GM12892 (cell line): ENCODE measurements around the gene ATOX1.
A peak's percentile ranks its signal among the peaks of the same experiment; 100 is the strongest.
"Not testable (repeated sequence)": the region's sequence is repeated elsewhere in the genome, so short reads cannot be mapped to it uniquely, and the experiment has no call there.

Source experiments
- DNase-seq: peaks from one replicate; pipeline ENCODE4 v3.0.0; 2011; ENCODE audit not compliant: insufficient read length
- FAIRE-seq: peaks from 2 replicates; lab custom pipeline; 2011; peaks lifted over from hg19 to GRCh38; lab: Jason Lieb, UNC
- POLR2A ChIP-seq: IDR thresholded peaks from 2 replicates; pipeline ENCODE4 v1.6.1; 2011; ENCODE audit warnings: low read depth, low read length, control low read depth
- POLR2AphosphoS5 ChIP-seq: IDR thresholded peaks from 2 replicates; pipeline ENCODE4 v1.6.1; 2011; ENCODE audit warnings: low read depth, low read length, control low read depth
- TAF1 ChIP-seq: IDR thresholded peaks from 2 replicates; pipeline ENCODE4 v1.6.1; 2011; ENCODE audit warnings: low read depth, mild to moderate bottlenecking, control low read depth, low read length, borderline replicate concordance

Gene ATOX1

GRCh38 chr5:151703780-151704179 lies 54.7 kb downstream of the ATOX1 start:
- FAIRE-seq (no peak), DNase-seq (no peak)
- no peak for TF ChIP-seq POLR2A
- TF ChIP-seq POLR2AphosphoS5: no peak
- TF ChIP-seq TAF1: no peak

GRCh38 chr5:151703227-151703626 lies 55.2 kb downstream of the ATOX1 start:
- DNase-seq (no peak), FAIRE-seq (peak; percentile 9)
- no peak for TF ChIP-seq POLR2A
- no peak for TF ChIP-seq TAF1
- no peak for TF ChIP-seq POLR2AphosphoS5

- TF ChIP-seq POLR2A: no peak
- no peak for TF ChIP-seq TAF1
- TF ChIP-seq POLR2AphosphoS5: no peak
- no peak for DNase-seq
- no peak for FAIRE-seq
Observed at GRCh38 chr5:151700820-151701219, 57.6 kb downstream of the ATOX1 start.

GRCh38 chr5:151700296-151700695 lies 58.1 kb downstream of the ATOX1 start:
- no peak for FAIRE-seq
- DNase-seq: no peak
- TF ChIP-seq POLR2AphosphoS5: no peak
- TF ChIP-seq POLR2A: no peak
- no peak for TF ChIP-seq TAF1

- no peak for DNase-seq
- no peak for TF ChIP-seq TAF1
- TF ChIP-seq POLR2AphosphoS5: no peak
- TF ChIP-seq POLR2A: no peak
- no peak for FAIRE-seq
Observed at GRCh38 chr5:151699071-151699901, 59.1 kb downstream of the ATOX1 start.

GRCh38 chr5:151698081-151698480 lies 60.4 kb downstream of the ATOX1 start:
- not testable (repeated sequence) for DNase-seq, FAIRE-seq

- DNase-seq: no peak
- FAIRE-seq: no peak
- TF ChIP-seq TAF1 (no peak), POLR2AphosphoS5 (no peak), POLR2A (no peak)
Observed at GRCh38 chr5:151697452-151697851, 61.0 kb downstream of the ATOX1 start.

- no peak for TF ChIP-seq TAF1
- no peak for TF ChIP-seq POLR2A
- no peak for TF ChIP-seq POLR2AphosphoS5
- DNase-seq: no peak
- no peak for FAIRE-seq
Observed at GRCh38 chr5:151696470-151697061, 61.9 kb downstream of the ATOX1 start.

- DNase-seq: no peak
- TF ChIP-seq POLR2A (no peak), POLR2AphosphoS5 (no peak), TAF1 (no peak)
- FAIRE-seq: no peak
Observed at GRCh38 chr5:151695464-151695863, 63.0 kb downstream of the ATOX1 start.

- no peak for DNase-seq
- TF ChIP-seq TAF1 (no peak), POLR2A (no peak), POLR2AphosphoS5 (no peak)
- FAIRE-seq: no peak
Observed at GRCh38 chr5:151694035-151694485, 64.4 kb downstream of the ATOX1 start.
